SK-N-SH treated with all-trans-retinoic acid at 6 μM for 48 hours (cell line): ENCODE measurements around the gene MAP7D2.

Source experiments
- ATAC-seq: fragments of 200-7000 bp; cut with Tn5 transposase; 3 replicates; pipeline ENCODE4 v1.9.1; 2020; ENCODE audit warnings: mild to moderate bottlenecking, moderate library complexity
- ARNTL ChIP-seq: fragments of 450-650 bp; formaldehyde crosslinking; IDR thresholded peaks from 2 replicates; pipeline ENCODE4 v1.5.0; 2020; ENCODE audit warnings: low read depth, mild to moderate bottlenecking, moderate library complexity, borderline replicate concordance
- BACH2 ChIP-seq: fragments of 250-450 bp; sonication (Bioruptor Pico); IDR thresholded peaks from 2 replicates; pipeline ENCODE4 v1.9.0; 2021; ENCODE audit warnings: mild to moderate bottlenecking, borderline replicate concordance
- CREB5 ChIP-seq: fragments of 250-450 bp; sonication (Bioruptor Pico); IDR thresholded peaks from 2 replicates; pipeline ENCODE4 v1.5.1; 2020; ENCODE audit warnings: low read depth, mild to moderate bottlenecking, moderate library complexity
- CSDC2 ChIP-seq: fragments of 250-450 bp; sonication (Bioruptor Pico); IDR thresholded peaks from 2 replicates; pipeline ENCODE4 v1.5.0; 2020; ENCODE audit warnings: mild to moderate bottlenecking, moderate library complexity
- ESRRG ChIP-seq: fragments of 250-450 bp; sonication (Bioruptor Pico); IDR thresholded peaks from 2 replicates; pipeline ENCODE4 v1.6.1; 2021; ENCODE audit warnings: mild to moderate bottlenecking
- GLIS3 ChIP-seq: fragments of 250-450 bp; sonication (Bioruptor Pico); IDR thresholded peaks from 2 replicates; pipeline ENCODE4 v1.5.0; 2020; ENCODE audit warnings: mild to moderate bottlenecking, moderate library complexity
- ISL1 ChIP-seq: fragments of 250-450 bp; sonication (Bioruptor Pico); IDR thresholded peaks from 2 replicates; pipeline ENCODE4 v2.1.2; 2022; ENCODE audit warnings: mild to moderate bottlenecking, moderate library complexity
- OSR1 ChIP-seq: fragments of 250-450 bp; sonication (Bioruptor Pico); IDR thresholded peaks from 2 replicates; pipeline ENCODE4 v1.8.0; 2022; ENCODE audit warnings: moderate library complexity, mild to moderate bottlenecking, inconsistent platforms
- PATZ1 ChIP-seq: fragments of 250-450 bp; sonication (Bioruptor Pico); IDR thresholded peaks from 2 replicates; pipeline ENCODE4 v1.8.0; 2020; ENCODE audit warnings: mild to moderate bottlenecking, moderate library complexity, borderline replicate concordance
- POU6F1 ChIP-seq: fragments of 250-450 bp; sonication (Bioruptor Pico); IDR thresholded peaks from 2 replicates; pipeline ENCODE4 v1.8.0; 2021; ENCODE audit warnings: low read depth, mild to moderate bottlenecking, moderate library complexity, borderline replicate concordance
- PPARA ChIP-seq: fragments of 250-450 bp; sonication (Bioruptor Pico); IDR thresholded peaks from 2 replicates; pipeline ENCODE4 v1.5.0; 2020; ENCODE audit warnings: mild to moderate bottlenecking, borderline replicate concordance
- RARB ChIP-seq: fragments of 250-450 bp; sonication (Bioruptor Pico); IDR thresholded peaks from 2 replicates; pipeline ENCODE4 v1.8.0; 2021; ENCODE audit warnings: mild to moderate bottlenecking, moderate library complexity
- SNAI2 ChIP-seq: fragments of 250-450 bp; sonication (Bioruptor Pico); IDR thresholded peaks from 2 replicates; pipeline ENCODE4 v1.5.0; 2020; ENCODE audit warnings: mild to moderate bottlenecking, moderate library complexity
- TCF4 ChIP-seq: fragments of 250-450 bp; sonication (Bioruptor Pico); IDR thresholded peaks from 2 replicates; pipeline ENCODE4 v1.8.0; 2021; ENCODE audit warnings: mild to moderate bottlenecking, moderate library complexity, borderline replicate concordance
- TOX ChIP-seq: fragments of 250-450 bp; sonication (Bioruptor Pico); IDR thresholded peaks from 2 replicates; pipeline ENCODE4 v1.8.0; 2021; ENCODE audit warnings: mild to moderate bottlenecking, moderate library complexity, borderline replicate concordance
- TSHZ2 ChIP-seq: fragments of 250-450 bp; sonication (Bioruptor Pico); IDR thresholded peaks from 2 replicates; pipeline ENCODE4 v1.5.0; 2020; ENCODE audit warnings: mild to moderate bottlenecking, moderate library complexity
- ZC3H10 ChIP-seq: fragments of 250-450 bp; sonication (Bioruptor Pico); IDR thresholded peaks from 2 replicates; pipeline ENCODE4 v1.5.1; 2021; ENCODE audit warnings: mild to moderate bottlenecking, moderate library complexity
- ZFP3 ChIP-seq: fragments of 250-450 bp; sonication (Bioruptor Pico); IDR thresholded peaks from 2 replicates; pipeline ENCODE4 v1.5.0; 2020; ENCODE audit warnings: mild to moderate bottlenecking, moderate library complexity
- ZFP30 ChIP-seq: fragments of 450-650 bp; formaldehyde crosslinking; IDR thresholded peaks from 2 replicates; pipeline ENCODE4 v1.5.0; 2022; ENCODE audit warnings: mild to moderate bottlenecking, moderate library complexity
- ZNF565 ChIP-seq: fragments of 450-650 bp; formaldehyde crosslinking; conservative IDR thresholded peaks from 2 replicates; pipeline ENCODE4 v1.5.0; 2020; ENCODE audit warnings: low read depth, mild to moderate bottlenecking, moderate library complexity
- ZNF70 ChIP-seq: fragments of 450-650 bp; formaldehyde crosslinking; IDR thresholded peaks from 2 replicates; pipeline ENCODE4 v1.5.0; 2020; ENCODE audit warnings: mild to moderate bottlenecking, moderate library complexity
- ZNF8 ChIP-seq: fragments of 450-650 bp; formaldehyde crosslinking; IDR thresholded peaks from 2 replicates; pipeline ENCODE4 v1.5.0; 2020; ENCODE audit warnings: mild to moderate bottlenecking, moderate library complexity
- TF ChIP-seq, protein P1 (sequence below): fragments of 250-450 bp; sonication (Bioruptor Pico); IDR thresholded peaks from 2 replicates; pipeline ENCODE4 v1.5.1; 2021; ENCODE audit warnings: mild to moderate bottlenecking, moderate library complexity

Gene MAP7D2

DNA sequence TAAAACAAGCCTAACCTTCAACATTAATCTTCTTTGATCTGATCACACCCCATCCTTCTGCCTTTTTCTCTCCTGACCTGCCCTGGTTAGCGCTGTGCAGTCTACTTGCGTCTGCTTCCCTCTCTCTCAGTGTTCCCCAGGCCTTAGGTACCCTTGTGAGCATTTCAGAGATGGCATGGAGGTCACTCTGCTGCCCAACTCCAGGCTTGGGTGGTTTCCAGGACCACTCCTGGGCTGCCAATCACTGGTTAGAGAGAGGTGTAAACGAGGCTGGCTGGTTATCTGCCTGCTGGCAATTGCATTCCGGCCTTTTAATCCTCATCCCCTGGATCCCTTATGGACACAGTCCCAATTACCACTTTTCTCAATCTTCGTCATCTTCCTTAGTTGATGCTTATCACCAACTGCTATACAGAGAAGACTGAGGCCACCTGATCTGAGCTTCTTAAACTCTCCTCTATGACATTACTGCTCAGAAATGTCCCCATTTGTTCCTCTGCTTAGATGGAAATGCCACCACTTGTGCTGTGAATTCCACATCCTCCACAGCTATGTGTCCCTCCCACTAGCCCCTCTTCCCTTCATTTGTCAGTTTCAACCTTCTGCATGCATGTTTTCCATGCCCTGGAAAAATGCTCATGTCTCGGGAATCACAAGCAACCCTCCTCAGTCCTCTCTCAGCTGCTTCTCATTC is 96.9 kb downstream of the MAP7D2 start:
- TF ChIP-seq PATZ1 (CRISPR knock-in tag) (no peak), ARNTL (no peak), GLIS3 (CRISPR knock-in tag) (no peak), ZNF8 (CRISPR knock-in tag) (no peak), CSDC2 (CRISPR knock-in tag) (no peak), ZNF70 (CRISPR knock-in tag) (no peak), POU6F1 (CRISPR knock-in tag) (no peak), TOX (CRISPR knock-in tag) (no peak), SNAI2 (CRISPR knock-in tag) (no peak), BACH2 (CRISPR knock-in tag) (no peak), TSHZ2 (CRISPR knock-in tag) (no peak), PPARA (CRISPR knock-in tag) (no peak), RARB (no peak), OSR1 (no peak), ISL1 (no peak), ZNF565 (CRISPR knock-in tag) (no peak), ZFP3 (CRISPR knock-in tag) (no peak), TCF4 (no peak)
- TF ChIP-seq, protein P1, sequence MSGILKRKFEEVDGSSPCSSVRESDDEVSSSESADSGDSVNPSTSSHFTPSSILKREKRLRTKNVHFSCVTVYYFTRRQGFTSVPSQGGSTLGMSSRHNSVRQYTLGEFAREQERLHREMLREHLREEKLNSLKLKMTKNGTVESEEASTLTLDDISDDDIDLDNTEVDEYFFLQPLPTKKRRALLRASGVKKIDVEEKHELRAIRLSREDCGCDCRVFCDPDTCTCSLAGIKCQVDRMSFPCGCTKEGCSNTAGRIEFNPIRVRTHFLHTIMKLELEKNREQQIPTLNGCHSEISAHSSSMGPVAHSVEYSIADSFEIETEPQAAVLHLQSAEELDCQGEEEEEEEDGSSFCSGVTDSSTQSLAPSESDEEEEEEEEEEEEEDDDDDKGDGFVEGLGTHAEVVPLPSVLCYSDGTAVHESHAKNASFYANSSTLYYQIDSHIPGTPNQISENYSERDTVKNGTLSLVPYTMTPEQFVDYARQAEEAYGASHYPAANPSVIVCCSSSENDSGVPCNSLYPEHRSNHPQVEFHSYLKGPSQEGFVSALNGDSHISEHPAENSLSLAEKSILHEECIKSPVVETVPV (CRISPR knock-in tag): no peak
- no peak for ATAC-seq

DNA sequence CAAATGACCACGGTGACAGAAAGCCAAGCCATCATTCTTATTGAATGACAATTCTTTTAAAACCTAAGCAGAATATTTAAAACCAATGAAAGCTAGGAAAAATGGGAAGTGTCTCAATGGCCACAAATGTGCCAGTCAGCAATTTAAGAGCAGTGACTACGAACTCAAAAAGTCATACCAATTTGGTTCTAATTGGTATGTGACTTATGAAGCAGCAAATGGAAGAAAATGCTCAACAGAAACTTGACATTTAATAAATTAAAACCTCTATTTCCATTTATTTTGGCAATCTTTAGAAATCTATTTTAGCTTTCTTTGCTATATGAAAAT is 100.1 kb downstream of the MAP7D2 start:
- ATAC-seq: no peak; the same call in 2 of the 3 replicates
- TF ChIP-seq PATZ1 (CRISPR knock-in tag) (no peak), ZFP30 (CRISPR knock-in tag) (no peak), RARB (no peak), ZNF8 (CRISPR knock-in tag) (no peak), GLIS3 (CRISPR knock-in tag) (no peak), CSDC2 (CRISPR knock-in tag) (no peak), CREB5 (CRISPR knock-in tag) (no peak), PPARA (CRISPR knock-in tag) (no peak), POU6F1 (CRISPR knock-in tag) (no peak), ISL1 (no peak), ZC3H10 (no peak), ARNTL (no peak), ZNF565 (CRISPR knock-in tag) (no peak), TOX (CRISPR knock-in tag) (no peak), ESRRG (CRISPR knock-in tag) (no peak), TCF4 (no peak), ZNF70 (CRISPR knock-in tag) (no peak)
- TF ChIP-seq, protein P1 (CRISPR knock-in tag): no peak
